ENCODE measurements around the gene FAM114A2. TPM values are rescaled to one million over a fixed set of nuclear protein-coding genes. Genes with fewer than 3 reads are reported as not detected.

Gene FAM114A2
- total and polyA plus RNA-seq, 5 donors = 9.8 to 46.3 (median 36.2) TPM

DNA sequence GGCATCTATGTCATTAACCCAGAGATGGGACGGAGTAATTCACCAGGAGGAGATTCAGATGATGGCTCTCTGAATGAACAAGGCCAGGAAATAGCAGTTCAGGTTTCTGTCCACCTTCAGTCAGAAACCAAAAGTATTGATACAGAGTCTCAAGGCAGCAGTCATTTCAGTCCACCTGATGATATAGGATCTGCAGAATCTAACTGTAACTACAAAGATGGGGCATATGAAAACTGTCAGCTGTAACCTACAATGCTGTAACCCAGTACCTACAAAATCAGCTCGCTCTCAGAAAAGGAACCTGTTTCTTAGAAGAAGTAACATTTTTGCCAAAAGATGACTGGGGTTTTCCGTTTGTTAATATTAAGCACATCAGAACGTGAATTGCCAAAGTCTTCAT lies 14.8 kb upstream of the FAM114A2 start:
- ATAC-seq = no peak
- intact Hi-C loops (cut with DNase I) = no loop called here
- peaks cover 11% of the 10 kb centered on the region for H3K4me1 ChIP-seq (ENCODE audit: control insufficient read depth, insufficient read depth, low read length)

GRCh38 chr5:154049636-154050035 lies 10.9 kb upstream of the FAM114A2 start:
- whole genome bisulfite sequencing = 77% methylated on average over 5 of the region's 5 CpGs
- intact Hi-C loops (cut with DNase I) = no loop called here
- peaks cover 3% of the 10 kb centered on the region for H3K4me1 ChIP-seq (ENCODE audit: control insufficient read depth, insufficient read depth, low read length)
- no peak overlapping the region for H3K27ac ChIP-seq (ENCODE audit: low read length)
- no peaks in the 10 kb centered on the region for H3K9me3 ChIP-seq (ENCODE audit: control insufficient read depth, low read length)
- no peak overlapping the region for H3K4me3 ChIP-seq (ENCODE audit: low read length)
- no peaks in the 10 kb centered on the region for H3K27me3 ChIP-seq (ENCODE audit: control insufficient read depth, insufficient read depth)
- DNase-seq (no peak), ATAC-seq (no peak)

More for the DNA sequence above, 14.8 kb upstream of the FAM114A2 start:
- Histone ChIP-seq H3K4me3 (ENCODE audit: low read length) (no peak overlapping the region), H3K9me3 (ENCODE audit: control insufficient read depth, low read length) (no peaks in the 10 kb centered on the region), H3K27ac (ENCODE audit: low read length) (no peak overlapping the region), H3K27me3 (ENCODE audit: control insufficient read depth, insufficient read depth) (no peaks in the 10 kb centered on the region)
- DNase-seq = no peak
- WGBS = 90% methylated on average over 4 of the region's 4 CpGs

DNA sequence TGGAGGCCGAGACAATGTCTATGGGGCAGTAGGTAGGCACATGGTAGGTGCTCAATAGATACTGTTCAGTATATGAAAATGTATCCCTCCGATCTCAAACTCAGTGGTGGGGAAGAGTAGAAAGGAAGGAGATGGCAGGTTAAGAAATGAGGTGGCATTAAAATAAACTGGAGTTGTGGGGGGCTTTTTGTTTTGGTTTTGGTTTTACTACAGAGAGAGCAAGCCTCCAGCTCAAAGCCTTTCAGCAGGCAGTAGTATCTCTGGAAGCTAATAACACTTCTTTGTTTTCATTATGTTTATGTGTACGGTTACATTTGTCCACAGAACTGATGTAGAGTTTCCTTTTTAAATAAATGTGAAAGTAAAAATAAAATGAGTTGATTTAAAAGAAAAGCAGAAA lies 8.6 kb upstream of the FAM114A2 start:
- no peak overlapping the region for H3K4me3 ChIP-seq (ENCODE audit: low read length)
- no peak for DNase-seq
- no peaks in the 10 kb centered on the region for H3K9me3 ChIP-seq (ENCODE audit: control insufficient read depth, low read length)
- 91% methylated on average over 3 of the region's 3 CpGs for WGBS
- no peak overlapping the region for H3K27ac ChIP-seq (ENCODE audit: low read length)
- H3K4me1 ChIP-seq (ENCODE audit: control insufficient read depth, insufficient read depth, low read length) = peaks cover 3% of the 10 kb centered on the region
- no peak for ATAC-seq
- intact Hi-C loops (cut with DNase I) = no loop called here
- no peaks in the 10 kb centered on the region for H3K27me3 ChIP-seq (ENCODE audit: control insufficient read depth, insufficient read depth)

GRCh38 chr5:154046486-154046885 lies 7.8 kb upstream of the FAM114A2 start:
- 76% methylated on average over 7 of the region's 7 CpGs for WGBS
- no peaks in the 10 kb centered on the region for H3K27me3 ChIP-seq (ENCODE audit: control insufficient read depth, insufficient read depth)
- intact Hi-C loops (cut with DNase I) = no loop called here
- DNase-seq (no peak), ATAC-seq (no peak)
- H3K4me3 ChIP-seq (ENCODE audit: low read length) = no peak overlapping the region
- H3K27ac ChIP-seq (ENCODE audit: low read length) = no peak overlapping the region
- no peaks in the 10 kb centered on the region for H3K9me3 ChIP-seq (ENCODE audit: control insufficient read depth, low read length)
- H3K4me1 ChIP-seq (ENCODE audit: control insufficient read depth, insufficient read depth, low read length) = peaks cover 3% of the 10 kb centered on the region

DNA sequence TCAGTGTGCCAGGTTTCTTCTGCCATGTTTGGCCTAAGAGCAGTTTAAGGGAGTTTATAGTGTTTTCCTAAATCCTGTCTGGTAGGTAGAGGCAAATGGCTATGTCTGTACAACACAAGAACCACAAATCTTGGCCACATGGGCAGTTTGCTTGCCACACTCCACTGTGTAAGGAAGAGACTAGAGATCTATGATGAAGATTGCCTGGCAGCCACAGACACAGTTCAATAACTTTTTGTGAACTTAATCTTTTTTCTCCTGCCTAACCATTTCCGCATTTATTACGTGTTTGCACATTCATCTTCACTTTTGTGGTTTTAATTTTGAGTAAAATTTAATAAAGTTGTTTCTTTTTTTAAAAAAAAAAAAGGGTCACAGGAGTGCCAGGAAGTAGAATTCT lies 5.9 kb upstream of the FAM114A2 start:
- no peak overlapping the region for H3K4me3 ChIP-seq (ENCODE audit: low read length)
- no peak for ATAC-seq
- WGBS = 95% methylated on average over 2 of the region's 2 CpGs
- H3K9me3 ChIP-seq (ENCODE audit: control insufficient read depth, low read length) = no peaks in the 10 kb centered on the region
- H3K4me1 ChIP-seq (ENCODE audit: control insufficient read depth, insufficient read depth, low read length) = peaks cover 3% of the 10 kb centered on the region
- no peak overlapping the region for H3K27ac ChIP-seq (ENCODE audit: low read length)
- DNase-seq = no peak
- no peaks in the 10 kb centered on the region for H3K27me3 ChIP-seq (ENCODE audit: control insufficient read depth, insufficient read depth)
- intact Hi-C loops (cut with DNase I) = no loop called here

DNA sequence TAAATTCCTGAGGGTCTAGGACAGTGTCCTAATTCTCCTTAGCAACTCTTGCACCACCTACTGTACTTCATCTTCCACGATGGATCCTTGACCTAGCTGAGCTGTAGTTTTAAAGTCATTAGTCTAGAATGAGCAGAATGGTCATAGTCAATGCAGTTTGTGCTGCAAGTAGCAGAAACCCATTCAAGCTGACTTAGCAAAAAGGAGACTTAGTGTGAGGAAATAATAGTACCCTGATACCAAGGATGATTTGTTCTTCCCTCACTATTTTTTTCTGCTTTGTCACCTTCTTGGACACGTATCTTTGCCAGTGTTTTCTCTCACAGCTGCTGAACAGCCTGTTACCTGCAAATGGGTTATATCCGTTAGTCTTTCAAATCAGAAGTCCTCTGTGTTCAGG lies 5.4 kb upstream of the FAM114A2 start:
- DNase-seq (no peak), ATAC-seq (no peak)
- WGBS = 83% methylated on average over 3 of the region's 3 CpGs
- H3K27me3 ChIP-seq (ENCODE audit: control insufficient read depth, insufficient read depth) = no peaks in the 10 kb centered on the region
- H3K4me3 ChIP-seq (ENCODE audit: low read length) = no peak overlapping the region
- intact Hi-C loops (cut with DNase I) = no loop called here
- no peaks in the 10 kb centered on the region for H3K9me3 ChIP-seq (ENCODE audit: control insufficient read depth, low read length)
- H3K4me1 ChIP-seq (ENCODE audit: control insufficient read depth, insufficient read depth, low read length) = peaks cover 3% of the 10 kb centered on the region
- no peak overlapping the region for H3K27ac ChIP-seq (ENCODE audit: low read length)

- WGBS = 26% methylated on average over 2 of the region's 2 CpGs
- H3K4me3 ChIP-seq (ENCODE audit: low read length) = no peak overlapping the region
- peaks cover 3% of the 10 kb centered on the region for H3K4me1 ChIP-seq (ENCODE audit: control insufficient read depth, insufficient read depth, low read length)
- DNase-seq (no peak), ATAC-seq (no peak)
- peak overlapping the region; percentile 77 for H3K27ac ChIP-seq (ENCODE audit: low read length)
- H3K9me3 ChIP-seq (ENCODE audit: control insufficient read depth, low read length) = no peaks in the 10 kb centered on the region
- H3K27me3 ChIP-seq (ENCODE audit: control insufficient read depth, insufficient read depth) = no peaks in the 10 kb centered on the region
- intact Hi-C loops (cut with DNase I) = no loop called here
Measured at GRCh38 chr5:154042766-154043165, 4.1 kb upstream of the FAM114A2 start.

DNA sequence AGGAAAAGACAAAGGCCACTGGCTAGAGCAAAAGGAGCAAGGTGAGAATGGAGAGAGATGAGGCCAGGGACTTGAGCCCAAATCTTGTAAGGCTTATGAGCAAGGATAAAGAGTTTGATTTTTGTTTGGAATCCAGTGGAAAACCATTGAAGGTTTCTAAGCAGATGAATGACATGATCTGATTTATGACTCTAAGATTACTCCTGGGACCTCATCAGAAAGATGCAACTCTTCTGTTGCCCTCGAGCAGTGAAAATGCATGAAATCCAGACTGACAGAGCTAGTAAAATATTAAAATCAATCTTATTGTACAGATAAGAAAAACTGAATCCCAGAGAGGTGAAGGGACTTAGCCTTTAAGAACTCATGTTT lies 734 bp upstream of the FAM114A2 start:
- Histone ChIP-seq H3K27me3 (ENCODE audit: control insufficient read depth, insufficient read depth) (no peaks in the 10 kb centered on the region), H3K9me3 (ENCODE audit: control insufficient read depth, low read length) (no peaks in the 10 kb centered on the region), H3K4me1 (ENCODE audit: control insufficient read depth, insufficient read depth, low read length) (peaks cover 2% of the 10 kb centered on the region), H3K27ac (ENCODE audit: low read length) (peak overlapping the region; percentile 26), H3K4me3 (ENCODE audit: low read length) (peak overlapping the region; percentile 66)
- intact Hi-C loops (cut with DNase I) = no loop called here
- DNase-seq = no peak
- ATAC-seq = no peak
- 52% methylated on average over 1 of the region's 1 CpG for WGBS

GRCh38 chr5:154038261-154038706 lies 426 bp downstream of the FAM114A2 start:
- WGBS = under 1% methylated on average over 22 of the region's 22 CpGs
- Histone ChIP-seq H3K4me3 (ENCODE audit: low read length) (peak overlapping the region; percentile 66), H3K4me1 (ENCODE audit: control insufficient read depth, insufficient read depth, low read length) (peaks cover 2% of the 10 kb centered on the region), H3K9me3 (ENCODE audit: control insufficient read depth, low read length) (no peaks in the 10 kb centered on the region), H3K27ac (ENCODE audit: low read length) (peak overlapping the region; percentile 57), H3K27me3 (ENCODE audit: control insufficient read depth, insufficient read depth) (no peaks in the 10 kb centered on the region)
- DNase-seq (peak in 1 of 3 donors; percentile 36), ATAC-seq (peak; percentile 35 to 56)
- intact Hi-C loops (cut with DNase I) = no loop called here

GRCh38 chr5:154034944-154035343 lies 3.8 kb downstream of the FAM114A2 start:
- no peak for DNase-seq
- H3K27ac ChIP-seq (ENCODE audit: low read length) = no peak overlapping the region
- 93% methylated on average over 3 of the region's 3 CpGs for WGBS
- H3K4me3 ChIP-seq (ENCODE audit: low read length) = no peak overlapping the region
- H3K4me1 ChIP-seq (ENCODE audit: control insufficient read depth, insufficient read depth, low read length) = peaks cover 2% of the 10 kb centered on the region
- H3K27me3 ChIP-seq (ENCODE audit: control insufficient read depth, insufficient read depth) = no peaks in the 10 kb centered on the region
- H3K9me3 ChIP-seq (ENCODE audit: control insufficient read depth, low read length) = no peaks in the 10 kb centered on the region
- intact Hi-C loops (cut with DNase I) = no loop called here
- no peak for ATAC-seq

GRCh38 chr5:154031937-154032489 lies 6.7 kb downstream of the FAM114A2 start:
- DNase-seq (no peak), ATAC-seq (no peak)
- H3K9me3 ChIP-seq (ENCODE audit: control insufficient read depth, low read length) = no peaks in the 10 kb centered on the region
- H3K27me3 ChIP-seq (ENCODE audit: control insufficient read depth, insufficient read depth) = no peaks in the 10 kb centered on the region
- WGBS = 83% methylated on average over 2 of the region's 2 CpGs
- no peak overlapping the region for H3K27ac ChIP-seq (ENCODE audit: low read length)
- no peaks in the 10 kb centered on the region for H3K4me1 ChIP-seq (ENCODE audit: control insufficient read depth, insufficient read depth, low read length)
- intact Hi-C loops (cut with DNase I) = no loop called here
- H3K4me3 ChIP-seq (ENCODE audit: low read length) = no peak overlapping the region

DNA sequence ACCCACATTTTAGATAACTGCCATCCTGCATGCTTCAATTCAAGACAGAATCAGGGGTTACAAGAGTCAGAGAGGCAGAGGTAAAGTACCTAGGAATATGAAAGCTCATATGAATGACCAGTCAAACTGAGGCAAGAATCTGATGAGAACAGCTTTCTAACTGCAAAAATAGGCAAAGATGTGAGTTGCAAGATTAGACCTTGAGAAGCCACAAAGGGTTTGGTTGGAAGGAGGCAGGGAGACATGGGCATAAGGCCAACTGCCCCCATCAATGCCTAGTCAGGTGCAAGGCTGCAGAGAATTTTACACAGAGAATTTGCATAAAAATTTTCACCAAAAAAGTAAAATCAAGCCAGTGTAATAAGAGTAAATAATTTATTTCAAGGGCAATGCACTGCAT lies 12.8 kb downstream of the FAM114A2 start:
- Histone ChIP-seq H3K27ac (ENCODE audit: low read length) (no peak overlapping the region), H3K27me3 (ENCODE audit: control insufficient read depth, insufficient read depth) (no peaks in the 10 kb centered on the region), H3K9me3 (ENCODE audit: control insufficient read depth, low read length) (no peaks in the 10 kb centered on the region), H3K4me1 (ENCODE audit: control insufficient read depth, insufficient read depth, low read length) (no peaks in the 10 kb centered on the region), H3K4me3 (ENCODE audit: low read length) (no peak overlapping the region)
- ATAC-seq (no peak), DNase-seq (no peak)
- intact Hi-C loops (cut with DNase I) = no loop called here
